Measurements from ENCODE around the gene MEPCE. TPM values are rescaled to one million over a fixed set of nuclear protein-coding genes. Genes with fewer than 3 reads are reported as not detected.
"Not testable (repeated sequence)": the region's sequence is repeated elsewhere in the genome, so short reads cannot be mapped to it uniquely, and the experiment has no call there.

The MEPCE gene
- polyA plus RNA-seq, 1 experiment, result 19.1 TPM

GRCh38 chr7:100435401-100436304, 6.0 kb downstream of the MEPCE start:
- H3K27me3 ChIP-seq (ENCODE audit: control insufficient read depth, insufficient read depth, low read length), result no peaks in the 10 kb centered on the region
- CTCF ChIA-PET, result interaction anchor here (1.0 to 1.4 kb wide), 3 partner anchors 14 to 417 kb away, joined by 4 to 6 read pairs (median 5); partner anchors contain the start of gene SLC12A9
- peaks cover 19% of the 10 kb centered on the region for H3K36me3 ChIP-seq (ENCODE audit: control insufficient read depth, insufficient read depth, low read length)
- H3K4me3 ChIP-seq (ENCODE audit: low read depth, low read length), result peak overlapping the region; percentile 77
- DNase-seq (ENCODE audit: low read depth), result no peak
- no peak for TF ChIP-seq CTCF (IDR thresholded peaks at IDR 0.05; ENCODE audit: insufficient read depth, low read depth, low read length)
- POLR2A ChIA-PET, result no interaction called here

GRCh38 chr7:100437150-100438100, 7.8 kb downstream of the MEPCE start:
- Histone ChIP-seq H3K36me3 (ENCODE audit: control insufficient read depth, insufficient read depth, low read length) (peaks cover 16% of the 10 kb centered on the region), H3K4me3 (ENCODE audit: low read depth, low read length) (no peak overlapping the region), H3K27me3 (ENCODE audit: control insufficient read depth, insufficient read depth, low read length) (no peaks in the 10 kb centered on the region)
- no peak for DNase-seq (ENCODE audit: low read depth)
- ChIA-PET CTCF (interaction anchor here (0.7 to 2.1 kb wide), 6 partner anchors 8 to 415 kb away, joined by 3 to 7 read pairs (median 5); partner anchors contain the start of genes MEPCE, NYAP1 and SLC12A9), POLR2A (interaction anchor here (0.5 to 0.7 kb wide), 2 partner anchors 172 to 175 kb away, joined by 3 to 4 read pairs; partner anchors contain the start of gene MOSPD3)
- TF ChIP-seq CTCF (IDR thresholded peaks at IDR 0.05; ENCODE audit: insufficient read depth, low read depth, low read length), result no peak

GRCh38 chr7:100438172-100438571, 8.5 kb downstream of the MEPCE start:
- ChIA-PET POLR2A (no interaction called here), CTCF (interaction anchor here (1.5 to 2.1 kb wide), 3 partner anchors 9 to 45 kb away, joined by 4 to 7 read pairs (median 6); partner anchors contain the start of genes MEPCE and NYAP1)
- Histone ChIP-seq H3K27me3 (ENCODE audit: control insufficient read depth, insufficient read depth, low read length) (no peaks in the 10 kb centered on the region), H3K36me3 (ENCODE audit: control insufficient read depth, insufficient read depth, low read length) (peaks cover 13% of the 10 kb centered on the region), H3K4me3 (ENCODE audit: low read depth, low read length) (no peak overlapping the region)
- TF ChIP-seq CTCF (IDR thresholded peaks at IDR 0.05; ENCODE audit: insufficient read depth, low read depth, low read length), result no peak
- no peak for DNase-seq (ENCODE audit: low read depth)

- H3K27me3 ChIP-seq (ENCODE audit: control insufficient read depth, insufficient read depth, low read length); DNase-seq (ENCODE audit: low read depth); POLR2A ChIA-PET; H3K36me3 ChIP-seq (ENCODE audit: control insufficient read depth, insufficient read depth, low read length); H3K4me3 ChIP-seq (ENCODE audit: low read depth, low read length): not testable (repeated sequence)
- CTCF ChIA-PET, result interaction anchor here (1.5 to 2.1 kb wide), 2 partner anchors 12 to 44 kb away, joined by 7 to 8 read pairs; partner anchors contain the start of gene NYAP1
Measured at GRCh38 chr7:100438731-100439130, 9.1 kb downstream of the MEPCE start.

GRCh38 chr7:100439244-100439643, 9.6 kb downstream of the MEPCE start:
- ChIA-PET CTCF (interaction anchor here (0.7 to 2.1 kb wide), 3 partner anchors 11 to 225 kb away, joined by 4 to 8 read pairs (median 7); partner anchors contain the start of gene NYAP1), POLR2A (interaction anchor here (1.2 kb wide), 1 partner anchor 11 kb away, joined by 3 read pairs; the partner anchor contains the start of gene ZCWPW1)
- H3K4me3 ChIP-seq (ENCODE audit: low read depth, low read length); H3K27me3 ChIP-seq (ENCODE audit: control insufficient read depth, insufficient read depth, low read length); H3K36me3 ChIP-seq (ENCODE audit: control insufficient read depth, insufficient read depth, low read length); DNase-seq (ENCODE audit: low read depth): not testable (repeated sequence)

Measured in BJ (cell line).